Measurements from ENCODE around the gene ENOSF1.
"Not testable (repeated sequence)": the region's sequence is repeated elsewhere in the genome, so short reads cannot be mapped to it uniquely, and the experiment has no call there.

The ENOSF1 gene, protein sequence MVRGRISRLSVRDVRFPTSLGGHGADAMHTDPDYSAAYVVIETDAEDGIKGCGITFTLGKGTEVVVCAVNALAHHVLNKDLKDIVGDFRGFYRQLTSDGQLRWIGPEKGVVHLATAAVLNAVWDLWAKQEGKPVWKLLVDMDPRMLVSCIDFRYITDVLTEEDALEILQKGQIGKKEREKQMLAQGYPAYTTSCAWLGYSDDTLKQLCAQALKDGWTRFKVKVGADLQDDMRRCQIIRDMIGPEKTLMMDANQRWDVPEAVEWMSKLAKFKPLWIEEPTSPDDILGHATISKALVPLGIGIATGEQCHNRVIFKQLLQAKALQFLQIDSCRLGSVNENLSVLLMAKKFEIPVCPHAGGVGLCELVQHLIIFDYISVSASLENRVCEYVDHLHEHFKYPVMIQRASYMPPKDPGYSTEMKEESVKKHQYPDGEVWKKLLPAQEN

GRCh38 chr18:712401-713134, at the start of gene ENOSF1:
ENOSF1 (minus strand) TSS chr18:712630; CDS start chr18:712587, 43 bp downstream.
- peak; percentile 82 to 89 (median 83) for DNase-seq (ENCODE audit: low read depth in 2 of 3, low spot score in 2 of 3)

GRCh38 chr18:759864-760263, 47.4 kb upstream of the ENOSF1 start:
- not testable (repeated sequence) for DNase-seq (ENCODE audit: low read depth in 2 of 3, low spot score in 2 of 3)

DNA sequence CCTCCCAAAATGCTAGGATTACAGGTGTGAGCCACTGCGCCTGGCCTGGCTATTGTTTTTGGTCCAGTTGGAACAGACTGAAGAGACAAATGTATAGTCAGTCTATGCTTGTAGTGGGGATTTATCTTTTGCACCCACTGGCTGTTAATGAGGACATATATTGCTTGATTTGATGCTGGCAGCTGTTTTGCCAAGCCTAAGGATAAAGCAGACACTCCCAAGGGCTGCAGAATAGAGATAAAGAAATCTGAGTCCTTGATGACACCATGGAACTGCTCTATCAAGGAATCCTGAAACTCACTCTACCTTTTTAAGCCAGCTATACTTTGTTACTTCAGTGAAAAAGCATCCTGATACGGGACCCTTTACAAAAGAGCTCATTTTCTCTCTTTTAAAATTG, 43.1 kb upstream of the ENOSF1 start:
- no peak for DNase-seq (ENCODE audit: low read depth in 2 of 3, low spot score in 2 of 3)

DNA sequence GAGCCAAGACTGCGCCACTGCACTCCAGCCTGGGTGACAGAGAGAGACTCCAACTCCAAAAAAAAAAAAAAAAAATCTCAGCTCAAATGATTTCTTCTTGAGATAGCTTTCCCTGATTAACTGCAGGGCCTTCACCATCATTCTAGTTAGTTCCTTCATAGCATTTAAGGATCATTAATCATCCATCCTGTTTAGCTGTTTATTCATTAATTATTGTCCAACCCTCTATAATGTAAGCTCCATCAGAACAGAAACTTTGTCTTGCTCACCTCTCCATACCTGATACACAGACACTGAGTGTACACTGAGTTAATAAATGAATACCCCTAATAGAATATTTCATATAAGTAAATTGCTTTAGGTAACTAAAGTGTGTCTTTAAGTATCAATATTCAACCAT, 42.2 kb upstream of the ENOSF1 start:
- no peak for DNase-seq (ENCODE audit: low read depth in 2 of 3, low spot score in 2 of 3)

DNA sequence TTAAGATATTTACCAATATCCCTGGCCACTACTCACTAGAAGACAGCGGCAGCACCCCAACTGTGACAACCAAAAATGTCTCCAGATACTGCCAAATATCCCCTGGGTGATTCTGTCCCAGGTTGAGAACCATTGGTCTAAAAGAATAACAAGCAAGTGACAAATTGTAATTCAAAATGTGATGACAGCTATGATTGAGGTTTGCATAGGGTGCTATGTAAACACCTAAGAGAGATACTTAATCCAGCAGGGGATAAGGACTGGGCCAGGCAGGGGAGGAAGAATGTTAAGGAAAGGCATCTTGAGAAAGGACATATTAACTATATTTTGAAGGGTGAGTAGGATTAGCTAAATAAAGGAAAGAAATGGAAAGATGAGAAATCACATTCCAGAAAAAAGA, 38.0 kb upstream of the ENOSF1 start:
- DNase-seq (ENCODE audit: low read depth in 2 of 3, low spot score in 2 of 3) = no peak

DNA sequence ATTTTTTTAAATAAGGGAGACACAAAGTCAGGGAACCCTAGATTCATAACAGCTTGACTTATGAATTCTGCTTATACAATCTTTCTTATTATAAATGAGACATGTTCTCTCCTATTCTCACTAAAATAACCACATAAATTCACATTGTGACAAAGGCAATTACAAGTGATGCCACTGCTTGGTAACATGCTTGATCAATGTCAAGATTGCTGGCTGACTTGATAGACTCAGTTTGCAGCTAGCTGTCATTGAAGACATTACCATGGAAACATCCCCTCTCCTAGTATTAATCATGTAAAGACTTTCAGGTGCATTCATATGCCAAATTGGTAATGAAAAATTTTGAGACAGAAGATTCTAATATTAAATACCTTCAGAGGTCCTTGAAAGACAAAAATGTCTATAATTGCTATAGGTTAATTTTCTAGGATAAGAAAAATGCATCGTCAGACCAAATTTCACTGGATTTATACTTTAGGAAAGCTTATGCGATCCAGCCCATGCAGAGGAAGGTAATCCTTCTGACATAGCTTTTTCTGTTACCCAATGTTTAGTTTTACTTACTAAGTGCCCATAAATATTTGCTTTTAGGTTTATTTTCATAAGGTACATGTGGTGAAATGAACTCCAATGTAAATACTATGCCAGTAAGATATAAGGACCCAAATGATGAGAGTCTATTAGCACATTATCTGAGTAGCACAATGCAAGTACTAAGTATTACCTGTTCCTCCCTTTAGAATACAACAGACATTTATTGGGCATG, 32.6 kb upstream of the ENOSF1 start:
- DNase-seq (ENCODE audit: low read depth in 2 of 3, low spot score in 2 of 3) = no peak

DNA sequence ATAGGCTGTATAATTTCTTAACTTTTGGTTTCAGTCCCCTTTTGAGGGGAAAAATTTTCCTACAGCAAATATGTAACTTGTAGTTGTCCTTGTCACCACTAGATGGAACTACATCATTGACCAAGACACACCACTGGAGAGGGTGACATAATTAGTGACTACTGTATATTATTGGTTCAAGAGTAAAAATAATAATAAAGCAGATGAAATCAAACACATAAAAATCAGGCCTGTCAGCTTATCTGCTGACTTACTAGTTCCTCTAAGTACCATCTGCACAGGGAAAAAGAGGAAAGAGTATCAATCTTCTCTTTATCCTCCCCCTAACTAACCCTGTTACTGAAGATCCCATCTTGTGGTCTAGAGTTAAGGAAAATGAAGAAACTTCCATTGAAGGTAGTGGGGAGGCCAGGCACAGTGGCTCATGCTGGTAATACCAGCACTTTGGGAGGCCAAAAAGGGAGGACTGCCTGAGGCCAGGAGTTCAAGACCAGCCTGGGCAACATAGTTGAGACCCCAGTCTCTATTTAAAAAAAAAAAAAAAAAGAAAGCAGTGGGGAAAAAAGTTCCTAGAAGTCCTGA, 29.6 kb upstream of the ENOSF1 start:
- no peak for DNase-seq (ENCODE audit: low read depth in 2 of 3, low spot score in 2 of 3)

DNA sequence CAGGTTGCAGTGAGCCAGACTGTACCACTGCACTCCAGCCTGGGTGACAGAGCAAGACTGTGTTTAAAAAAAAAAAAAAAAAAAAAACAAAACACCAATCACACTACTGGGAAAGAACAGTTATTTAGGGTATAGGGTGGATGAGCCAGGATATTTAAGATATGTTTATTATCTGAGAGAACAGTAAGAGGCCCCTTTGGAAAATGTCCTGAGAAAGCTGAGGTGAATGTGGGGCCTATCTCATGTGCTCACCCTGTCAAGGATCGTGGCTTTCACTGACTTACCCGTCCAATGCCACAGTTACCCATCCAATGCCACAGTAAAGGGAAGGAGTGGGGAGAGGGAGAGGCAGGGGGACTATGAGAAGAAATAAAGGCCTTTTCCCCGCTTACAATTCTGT, 19.9 kb upstream of the ENOSF1 start:
- DNase-seq (ENCODE audit: low read depth in 2 of 3, low spot score in 2 of 3) = no peak

DNA sequence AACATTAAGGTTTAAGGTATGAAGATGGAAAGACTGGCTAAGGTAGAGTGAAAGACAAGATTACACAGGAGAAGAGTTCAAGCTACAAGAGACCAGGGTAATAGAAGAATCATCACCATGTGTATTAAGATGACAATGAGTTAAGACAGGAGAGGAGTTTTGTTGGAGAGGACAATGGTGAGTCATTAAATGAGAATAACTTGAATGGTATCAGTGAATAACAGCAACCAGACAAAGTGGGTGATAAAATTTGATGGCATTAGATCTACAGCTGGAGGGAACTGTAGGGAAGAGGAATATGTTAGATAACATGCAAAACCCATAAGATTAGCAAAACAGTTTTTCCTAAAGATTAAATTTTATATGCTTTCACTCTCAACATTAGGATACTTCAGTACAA, 18.8 kb upstream of the ENOSF1 start:
- DNase-seq (ENCODE audit: low read depth in 2 of 3, low spot score in 2 of 3) = no peak

DNA sequence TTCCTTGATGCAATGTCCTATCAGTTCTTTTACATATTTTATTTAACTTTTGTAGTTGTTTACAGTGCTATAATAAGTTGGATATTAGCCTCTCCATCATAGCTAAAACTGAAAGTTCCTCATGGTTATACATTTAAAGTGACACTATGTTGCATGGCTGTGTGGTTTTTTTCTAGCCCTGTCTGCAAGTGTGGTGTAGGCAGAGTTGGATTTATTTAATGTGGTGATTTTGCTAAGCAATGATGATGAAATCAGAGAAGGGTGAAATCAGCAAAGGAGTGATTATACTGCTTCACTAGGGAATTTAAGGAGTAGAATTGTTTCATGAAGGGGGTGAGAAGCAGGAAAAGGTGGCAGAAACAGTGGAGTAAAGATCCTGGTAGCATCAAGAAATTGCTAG, 18.3 kb upstream of the ENOSF1 start:
- no peak for DNase-seq (ENCODE audit: low read depth in 2 of 3, low spot score in 2 of 3)

DNA sequence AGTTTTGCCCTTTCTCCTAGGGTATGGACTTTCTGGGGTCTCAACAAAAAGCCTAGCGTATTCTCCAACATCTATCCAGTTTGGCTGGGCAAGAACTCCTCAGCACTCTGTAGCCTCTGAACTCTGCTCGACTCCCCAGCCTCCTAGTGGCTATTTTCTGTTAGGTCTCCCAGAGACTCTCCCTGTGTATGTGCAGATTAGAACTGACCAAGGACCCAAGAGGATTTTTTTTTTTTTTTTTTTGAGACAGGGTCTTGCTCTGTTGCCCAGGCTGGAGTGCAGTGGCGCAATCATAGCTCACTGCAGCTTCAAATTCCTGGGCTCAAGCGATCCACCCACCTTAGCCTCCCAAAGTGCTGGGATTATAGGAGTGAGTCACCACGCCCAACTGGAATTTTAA, 17.7 kb upstream of the ENOSF1 start:
- DNase-seq (ENCODE audit: low read depth in 2 of 3, low spot score in 2 of 3) = not testable (repeated sequence)

DNA sequence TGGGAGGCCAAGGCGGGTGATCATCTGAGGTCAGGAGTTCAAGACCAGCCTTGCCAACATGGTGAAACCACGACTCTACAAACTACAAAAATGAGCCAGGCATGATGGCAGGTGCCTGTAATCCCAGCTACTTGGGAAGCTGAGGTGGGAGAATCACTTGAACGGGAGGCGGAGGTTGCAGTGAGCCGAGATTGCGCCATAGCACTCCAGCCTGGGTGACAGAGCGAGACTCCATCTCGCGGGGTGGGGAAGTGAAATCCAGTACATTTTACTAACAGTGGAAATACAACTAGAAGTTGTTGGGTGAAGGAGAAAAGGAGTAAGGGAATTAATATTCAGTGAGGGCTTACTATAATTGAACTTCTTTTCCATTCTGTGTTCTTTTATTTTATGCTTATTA, 13.2 kb upstream of the ENOSF1 start:
- DNase-seq (ENCODE audit: low read depth in 2 of 3, low spot score in 2 of 3) = no peak

- DNase-seq (ENCODE audit: low read depth in 2 of 3, low spot score in 2 of 3) = no peak
Measured at GRCh38 chr18:723541-724080, 11.2 kb upstream of the ENOSF1 start.

DNA sequence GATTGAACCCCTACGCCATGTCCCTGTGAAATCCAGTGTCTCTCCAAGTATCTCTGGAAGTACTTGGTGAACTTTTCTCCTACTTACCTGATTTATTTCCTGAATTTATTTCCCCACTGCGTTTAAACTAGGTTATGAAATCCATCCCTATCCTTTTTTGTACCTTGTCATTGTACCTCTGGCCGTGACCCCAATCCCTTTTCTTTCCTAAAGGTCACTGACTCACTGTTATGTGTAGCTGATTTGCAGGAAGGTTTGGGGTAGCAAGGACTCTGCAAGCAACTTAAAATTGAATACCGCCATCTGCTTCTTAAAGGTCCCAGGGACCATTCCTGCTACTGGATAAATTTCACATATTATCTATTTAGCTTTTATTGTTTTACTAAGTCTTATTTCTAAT, 4.6 kb upstream of the ENOSF1 start:
- no peak for DNase-seq (ENCODE audit: low read depth in 2 of 3, low spot score in 2 of 3)

DNA sequence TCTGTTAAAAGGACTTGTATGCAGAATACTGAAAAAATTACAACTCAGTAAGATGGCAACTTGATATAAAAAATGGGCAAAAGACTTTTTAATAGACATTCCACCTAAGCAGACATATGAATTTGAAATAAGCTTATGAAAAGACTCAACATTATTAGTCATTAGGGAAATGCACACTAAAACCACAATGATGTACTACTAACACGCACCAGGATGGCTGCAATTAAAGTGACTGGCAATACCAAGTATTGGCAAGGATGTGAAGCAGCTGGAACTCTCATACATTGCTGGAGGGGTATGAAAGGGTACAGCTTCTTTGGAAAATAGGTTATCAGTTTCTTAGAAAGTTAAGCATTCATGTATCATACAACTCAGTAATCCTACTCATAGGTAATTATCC, 3.2 kb upstream of the ENOSF1 start:
- DNase-seq (ENCODE audit: low read depth in 2 of 3, low spot score in 2 of 3) = no peak

DNA sequence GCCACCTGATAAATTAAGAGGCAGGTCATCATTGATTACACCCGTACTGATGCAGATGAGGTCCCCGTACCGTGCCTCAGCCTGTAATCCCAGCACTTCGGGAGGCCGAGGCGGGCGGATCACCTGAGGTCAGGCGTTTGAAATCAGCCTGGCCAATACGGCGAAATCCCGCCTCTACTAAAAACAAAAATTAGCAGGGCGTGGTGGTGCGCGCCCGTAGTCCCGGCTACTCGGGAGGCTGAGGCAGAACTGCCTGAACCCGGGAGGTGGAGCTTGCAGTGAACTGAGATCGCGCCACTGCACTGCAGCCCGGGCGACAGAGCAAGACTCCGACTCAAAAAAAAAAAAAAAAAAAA, 683 bp upstream of the ENOSF1 start:
- no peak for DNase-seq (ENCODE audit: low read depth in 2 of 3, low spot score in 2 of 3)

DNA sequence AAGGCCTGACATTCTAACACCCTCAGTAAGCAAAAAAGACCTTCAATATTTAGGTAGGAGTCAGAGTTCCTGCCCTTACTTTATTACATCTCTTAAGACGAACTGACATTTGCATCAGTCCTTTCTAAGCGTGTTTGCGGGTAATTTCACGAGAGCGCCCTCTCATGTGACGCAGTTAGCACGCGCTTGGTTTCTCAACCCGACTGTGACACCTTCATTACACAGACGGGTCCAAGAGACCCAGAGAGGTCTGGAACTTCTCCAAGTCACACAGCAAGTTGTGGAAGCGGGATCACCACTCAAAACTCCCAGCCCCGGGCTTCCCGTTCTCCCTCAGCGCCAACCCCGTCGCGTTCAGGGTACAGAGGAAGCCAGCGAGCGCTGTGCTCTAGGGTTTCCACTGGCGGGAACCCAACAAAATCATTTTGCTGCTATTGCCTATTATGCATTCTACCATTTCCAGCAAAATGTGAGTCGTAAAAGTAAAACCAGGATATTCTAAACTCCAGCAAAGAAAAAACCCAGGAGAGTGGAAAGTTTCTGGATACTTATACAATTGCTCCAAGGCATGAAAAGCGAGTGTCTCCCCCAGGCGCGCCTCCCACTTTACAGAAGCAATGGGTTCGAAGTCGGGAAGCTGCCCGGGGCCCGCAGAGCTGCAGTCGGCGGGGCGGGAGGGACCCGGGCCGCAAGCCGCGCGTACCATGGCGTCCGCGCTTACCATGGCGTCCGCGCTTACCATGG, 601 bp downstream of the ENOSF1 start:
- peak; percentile 40 to 51 (median 50) for DNase-seq (ENCODE audit: low read depth in 2 of 3, low spot score in 2 of 3)

DNA sequence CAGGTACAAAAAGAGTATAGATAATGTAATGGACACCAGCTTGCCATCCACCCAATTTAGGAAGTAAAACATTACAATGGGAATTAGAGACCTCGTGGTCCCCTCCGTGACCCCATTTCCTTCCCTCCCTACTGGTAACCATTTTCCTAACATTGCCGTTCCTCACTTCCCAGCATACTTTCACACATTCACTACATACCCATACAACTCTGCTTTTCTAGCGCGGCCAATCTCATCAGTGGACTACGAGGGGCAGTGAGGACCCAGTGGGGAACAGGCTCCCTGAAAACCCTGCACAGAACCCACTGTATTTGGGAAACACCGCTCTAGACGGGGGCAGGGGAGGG, 1.1 kb downstream of the ENOSF1 start:
- DNase-seq (ENCODE audit: low read depth in 2 of 3, low spot score in 2 of 3) = peak in 1 of 3 experiments; percentile 18

- no peak for DNase-seq (ENCODE audit: low read depth in 2 of 3, low spot score in 2 of 3)
Measured at GRCh38 chr18:710418-711300, 1.8 kb downstream of the ENOSF1 start.

DNA sequence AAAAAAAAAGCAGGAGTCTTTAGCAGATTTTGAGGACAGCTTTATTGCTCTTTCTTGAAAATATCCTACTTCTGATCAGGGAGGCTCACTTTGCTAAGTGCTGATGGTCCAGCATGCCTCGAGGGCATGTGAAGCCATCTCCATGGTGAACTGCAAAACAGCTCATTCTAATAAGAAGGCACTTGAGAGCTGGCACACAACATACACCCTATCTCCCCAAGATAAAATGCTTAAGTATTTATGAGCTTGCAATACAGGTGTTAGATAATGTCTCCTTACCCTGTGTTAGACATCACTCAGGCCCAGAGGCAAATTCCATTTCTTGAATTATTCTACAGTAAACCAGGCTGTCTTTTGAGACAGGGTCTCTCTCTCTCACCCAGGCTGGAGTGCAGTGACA, 2.7 kb downstream of the ENOSF1 start:
- DNase-seq (ENCODE audit: low read depth in 2 of 3, low spot score in 2 of 3) = no peak

All from activated CD8-positive, alpha-beta memory T cell treated with anti-CD3 and anti-CD28 coated beads for 48 hours (primary cell).